Dermis blood vessel endothelial cell (primary cell): ENCODE results near the gene ZNF398. TPM values are rescaled to one million over a fixed set of nuclear protein-coding genes. Genes with fewer than 3 reads are reported as not detected.
"Not testable (repeated sequence)": the region's sequence is repeated elsewhere in the genome, so short reads cannot be mapped to it uniquely, and the experiment has no call there.

ENCODE experiments used
- DNase-seq: peaks from one replicate; pipeline ENCODE4 v3.0.0; 2010
- total RNA-seq: library from RNA; depleted of rRNA; stranded (reverse); fragments of >200 nt; gene quantifications from 2 replicates; pipeline ENCODE4 v1.2.3, GENCODE V29; 2014

Gene ZNF398
- total RNA-seq, 1 donor from 2014 or later, result 8.7 TPM

GRCh38 chr7:149198161-149198816, 51.0 kb downstream of the ZNF398 start:
- DNase-seq, result no peak

DNA sequence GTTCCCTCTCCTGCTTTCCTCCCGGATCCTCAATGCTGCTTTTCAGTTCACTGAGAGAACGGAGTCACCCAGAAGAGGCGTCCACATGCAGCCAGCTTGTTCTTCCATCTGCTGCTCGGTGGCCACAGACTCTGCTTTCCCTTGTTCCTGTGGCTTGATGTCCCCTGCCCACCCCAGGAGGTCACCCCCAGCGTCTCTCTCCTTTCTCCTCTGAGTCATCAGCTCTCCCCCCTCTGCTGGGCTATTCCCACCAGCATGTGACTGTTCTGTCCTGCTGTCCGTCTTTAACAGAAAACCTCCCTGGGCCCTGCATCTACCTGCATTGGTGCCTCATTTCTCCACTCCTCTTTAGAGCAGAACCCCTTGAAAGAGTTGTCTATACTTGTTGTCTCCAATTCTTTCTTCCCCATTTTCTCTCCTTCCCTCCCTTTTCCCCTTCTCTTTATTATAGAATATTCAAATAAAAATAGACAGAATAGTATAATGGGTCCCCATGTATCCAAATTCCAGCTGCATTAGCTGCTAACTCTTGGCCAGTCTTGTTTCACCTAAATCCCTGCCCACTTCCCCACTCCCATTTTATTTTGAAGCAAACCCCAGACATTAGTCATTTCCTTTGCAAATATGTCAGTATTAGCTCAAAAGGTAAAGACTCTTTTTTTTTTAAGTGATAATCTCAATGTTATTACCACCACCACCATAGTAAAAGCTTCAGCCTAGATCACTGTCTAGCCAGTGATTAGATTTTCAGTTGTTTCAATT, 52.2 kb downstream of the ZNF398 start:
- peak; percentile 56 for DNase-seq

DNA sequence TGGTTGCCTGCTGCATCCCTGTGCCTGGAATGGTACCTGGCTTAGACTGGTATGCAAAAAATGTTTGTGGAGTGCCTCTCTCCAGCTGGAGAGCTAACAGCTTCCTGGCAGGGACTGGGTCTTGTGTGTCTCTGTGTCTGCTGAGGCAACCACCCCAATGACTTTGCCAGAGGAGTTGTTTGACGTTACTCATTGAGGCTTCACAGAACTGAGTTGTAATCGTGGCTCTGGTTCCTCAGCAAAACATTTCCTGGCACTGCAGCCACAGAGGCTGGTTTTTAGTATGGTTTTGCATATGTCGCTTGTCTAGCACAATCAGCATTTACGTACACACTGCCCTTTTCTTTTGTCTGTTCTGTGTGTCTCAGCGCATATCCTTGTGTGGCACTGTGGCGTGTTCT, 55.6 kb downstream of the ZNF398 start:
- no peak for DNase-seq

- DNase-seq, result no peak
Observed at GRCh38 chr7:149205690-149206381, 58.6 kb downstream of the ZNF398 start.

DNA sequence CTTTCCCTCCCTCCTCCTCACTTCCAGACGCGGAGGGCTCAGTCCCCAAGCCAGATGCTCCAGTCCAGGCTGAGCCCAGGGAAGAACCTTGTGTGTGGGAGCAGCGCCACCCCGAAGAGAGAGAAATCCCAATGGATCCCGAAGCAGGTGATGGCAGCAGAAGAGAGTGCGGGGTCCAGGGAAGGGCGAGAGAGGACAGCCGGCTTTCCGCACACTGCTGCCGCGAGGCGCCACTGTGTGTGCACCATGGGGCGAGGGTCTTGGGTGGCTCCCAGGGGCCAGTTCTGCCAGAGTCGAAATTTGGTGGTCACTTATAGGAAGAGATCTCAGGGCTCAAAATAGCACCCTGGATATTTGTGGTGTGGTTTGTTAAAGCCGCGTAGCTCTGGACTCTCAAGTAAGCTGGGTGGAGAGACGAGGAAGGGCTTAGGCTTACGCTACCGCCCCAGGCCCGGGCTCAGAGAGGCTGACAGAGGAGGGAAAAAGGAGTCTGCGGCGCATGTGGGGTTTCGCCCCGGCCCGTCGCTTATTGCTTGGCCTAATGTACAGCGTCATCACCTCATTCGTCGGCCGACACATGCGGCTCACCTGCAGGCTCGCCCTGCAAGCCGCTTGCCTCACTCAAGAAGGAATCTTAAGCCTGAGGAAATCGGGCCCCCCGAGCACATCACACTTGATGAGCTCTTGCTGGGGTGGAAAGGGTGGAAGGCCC, 60.2 kb downstream of the ZNF398 start:
- no peak for DNase-seq

GRCh38 chr7:149209518-149210269, 62.4 kb downstream of the ZNF398 start:
- DNase-seq, result peak; percentile 83

GRCh38 chr7:149210551-149210950, 63.3 kb downstream of the ZNF398 start:
- DNase-seq, result no peak

GRCh38 chr7:149214020-149214720, 66.9 kb downstream of the ZNF398 start:
- DNase-seq, result no peak

- DNase-seq, result no peak
Observed at GRCh38 chr7:149216402-149216801, 69.1 kb downstream of the ZNF398 start.

DNA sequence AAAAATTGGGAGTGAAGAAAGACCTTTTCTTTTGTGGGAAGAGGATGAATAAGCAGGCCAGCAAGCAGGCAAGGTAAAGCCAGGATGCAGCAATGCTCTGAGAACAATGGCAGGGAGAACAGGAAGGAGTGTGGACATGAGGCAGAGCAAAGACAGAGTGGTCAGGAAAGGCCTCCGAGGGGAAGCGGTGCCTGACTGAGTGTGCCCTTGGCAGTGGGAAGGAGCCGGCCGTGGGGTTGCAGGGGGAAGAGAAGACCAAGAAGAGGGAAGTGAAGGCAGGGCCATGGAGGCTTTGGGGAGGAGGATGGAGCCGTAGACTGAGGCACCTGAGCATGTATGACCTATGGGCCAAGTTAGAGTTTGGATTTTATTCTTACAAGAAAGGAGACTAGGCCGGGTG, 70.3 kb downstream of the ZNF398 start:
- DNase-seq, result peak; percentile 80

- peak; percentile 58 for DNase-seq
Observed at GRCh38 chr7:149218469-149219420, 71.5 kb downstream of the ZNF398 start.

DNA sequence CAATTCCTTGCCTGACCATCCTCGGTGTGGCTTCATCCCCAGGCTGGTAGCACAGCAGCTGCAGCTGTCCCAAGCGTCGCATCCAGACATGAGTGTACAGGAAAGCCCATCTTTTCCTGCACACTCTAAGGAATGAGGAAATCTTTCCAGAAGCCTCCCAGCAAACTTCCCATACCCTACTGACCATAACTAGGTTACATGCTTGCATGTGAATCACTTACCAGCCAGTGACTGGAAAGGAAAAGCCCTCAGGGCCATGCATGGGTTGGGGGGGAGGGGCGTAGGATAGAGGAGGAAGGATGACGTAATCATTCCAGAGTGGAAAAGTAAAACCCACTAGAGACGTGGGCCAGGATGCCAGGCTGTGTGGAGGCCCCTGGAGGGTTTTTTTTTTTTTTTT, 73.3 kb downstream of the ZNF398 start:
- DNase-seq, result peak; percentile 55

- DNase-seq, result no peak
Observed at GRCh38 chr7:149223176-149223575, 75.9 kb downstream of the ZNF398 start.

GRCh38 chr7:149223761-149224160, 76.5 kb downstream of the ZNF398 start:
- no peak for DNase-seq

DNA sequence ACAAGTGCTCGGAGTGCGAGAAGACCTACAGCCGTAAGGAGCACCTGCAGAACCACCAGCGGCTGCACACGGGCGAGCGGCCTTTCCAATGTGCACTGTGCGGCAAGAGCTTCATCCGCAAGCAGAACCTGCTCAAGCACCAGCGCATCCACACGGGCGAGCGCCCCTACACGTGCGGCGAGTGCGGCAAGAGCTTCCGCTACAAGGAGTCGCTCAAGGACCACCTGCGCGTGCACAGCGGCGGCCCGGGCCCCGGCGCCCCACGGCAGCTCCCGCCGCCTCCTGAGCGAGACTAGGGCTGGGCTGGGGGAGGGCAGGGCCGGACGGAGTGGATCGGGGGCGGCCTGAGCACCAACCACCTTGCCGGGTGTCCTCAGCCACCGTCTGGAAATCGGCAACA, 77.1 kb downstream of the ZNF398 start:
- no peak for DNase-seq

- DNase-seq, result no peak
Observed at GRCh38 chr7:149225106-149225505, 77.9 kb downstream of the ZNF398 start.

DNA sequence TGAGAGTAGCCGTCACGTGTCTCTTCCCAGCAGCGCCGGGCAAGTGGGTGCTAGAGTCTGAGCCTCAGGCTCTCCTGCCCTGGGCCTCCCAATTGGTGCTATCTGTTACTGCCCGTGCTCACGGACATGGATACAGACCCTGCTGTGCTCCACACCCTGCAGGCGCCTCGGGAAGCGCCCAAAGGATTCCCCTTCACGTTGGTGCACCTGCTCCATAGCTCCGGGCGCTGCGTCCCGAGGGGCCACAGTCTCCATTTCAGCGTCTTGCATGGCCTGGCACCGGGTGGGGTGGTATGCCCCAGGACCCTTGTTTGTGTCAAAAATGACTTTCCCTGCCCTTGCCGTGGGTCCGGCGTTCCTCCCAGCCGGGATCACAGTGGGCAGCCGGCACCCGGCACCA, 78.4 kb downstream of the ZNF398 start:
- no peak for DNase-seq

DNA sequence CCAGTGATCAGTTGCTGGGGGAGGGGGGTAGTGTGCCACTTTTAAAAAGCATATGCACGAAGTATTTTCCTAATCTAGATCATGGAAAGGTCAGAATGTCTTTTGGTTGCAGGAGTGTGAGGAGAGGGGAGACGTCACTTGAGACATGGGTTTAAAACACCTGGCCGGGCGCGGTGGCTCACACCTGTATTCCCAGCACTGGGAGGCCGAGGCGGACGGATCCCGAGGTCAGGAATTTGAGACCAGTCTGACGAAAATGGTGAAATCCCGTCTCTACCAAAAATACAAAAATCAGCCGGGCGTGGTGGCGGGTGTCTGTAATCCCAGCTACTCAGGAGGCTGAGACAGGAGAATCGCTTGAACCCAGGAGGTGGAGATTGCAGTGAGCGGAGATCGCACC, 79.1 kb downstream of the ZNF398 start:
- not testable (repeated sequence) for DNase-seq

DNA sequence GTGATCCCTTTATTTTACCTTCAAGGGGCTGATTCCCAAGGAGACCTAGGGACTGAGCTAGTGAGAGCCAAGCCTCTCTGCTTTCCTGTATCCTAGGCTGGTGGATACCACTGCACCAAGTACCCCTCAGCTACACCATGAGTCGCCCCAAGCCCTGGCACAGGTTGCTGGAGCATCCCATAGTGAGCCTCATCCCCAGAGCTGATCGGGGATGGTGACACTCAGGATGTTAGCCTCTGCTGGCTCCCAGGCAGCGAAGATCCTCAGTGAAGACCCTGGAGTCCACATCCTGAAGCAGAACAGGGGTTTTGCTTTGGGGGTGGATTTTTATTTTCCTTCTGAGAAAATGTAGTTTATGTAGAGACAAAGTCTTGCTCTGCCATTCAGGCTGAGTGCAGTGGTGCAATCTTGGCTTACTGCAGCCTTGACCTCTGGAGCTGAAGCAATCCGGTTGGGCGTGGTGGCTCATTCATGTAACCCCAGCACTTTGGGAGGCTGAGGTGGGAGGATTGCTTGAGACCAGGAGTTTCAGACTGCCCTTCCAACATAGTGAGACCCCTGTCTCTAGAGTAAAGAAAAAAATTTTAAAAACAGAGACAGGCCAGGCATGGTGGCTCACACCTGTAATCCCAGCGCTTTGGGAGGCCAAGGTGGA, 79.7 kb downstream of the ZNF398 start:
- DNase-seq, result no peak
